Right hindlimb (tissue), 1 donor: Measurements from ENCODE around the gene SLC16A10.
"Not testable (repeated sequence)": the region's sequence is repeated elsewhere in the genome, so short reads cannot be mapped to it uniquely, and the experiment has no call there.

Experiments
- DNase-seq: peaks from one replicate; pipeline ENCODE4 v3.0.0-alpha.2; 2018

Gene SLC16A10

GRCh38 chr6:111189666-111190210 lies 102.4 kb downstream of the SLC16A10 start:
- not testable (repeated sequence) for DNase-seq

GRCh38 chr6:111190637-111191036 lies 103.3 kb downstream of the SLC16A10 start:
- no peak for DNase-seq

- not testable (repeated sequence) for DNase-seq
Measured at GRCh38 chr6:111191136-111191535, 103.8 kb downstream of the SLC16A10 start.

GRCh38 chr6:111192911-111193555 lies 105.7 kb downstream of the SLC16A10 start:
- no peak for DNase-seq

GRCh38 chr6:111195656-111196055 lies 108.4 kb downstream of the SLC16A10 start:
- no peak for DNase-seq

GRCh38 chr6:111198841-111199240 lies 111.5 kb downstream of the SLC16A10 start:
- DNase-seq, result no peak

- no peak for DNase-seq
Measured at GRCh38 chr6:111199935-111200334, 112.6 kb downstream of the SLC16A10 start.

- DNase-seq, result no peak
Measured at GRCh38 chr6:111200350-111201243, 113.3 kb downstream of the SLC16A10 start.

- DNase-seq, result no peak
Measured at GRCh38 chr6:111201244-111201554, 113.9 kb downstream of the SLC16A10 start.

- no peak for DNase-seq
Measured at GRCh38 chr6:111201764-111202163, 114.5 kb downstream of the SLC16A10 start.

GRCh38 chr6:111203539-111203938 lies 116.2 kb downstream of the SLC16A10 start:
- DNase-seq, result not testable (repeated sequence)

- DNase-seq, result no peak
Measured at GRCh38 chr6:111204305-111204704, 117.0 kb downstream of the SLC16A10 start.

- no peak for DNase-seq
Measured at GRCh38 chr6:111204881-111205280, 117.6 kb downstream of the SLC16A10 start.

GRCh38 chr6:111205502-111205901 lies 118.2 kb downstream of the SLC16A10 start:
- DNase-seq, result no peak

- no peak for DNase-seq
Measured at GRCh38 chr6:111207141-111207858, 120.0 kb downstream of the SLC16A10 start.

GRCh38 chr6:111208933-111209332 lies 121.6 kb downstream of the SLC16A10 start:
- DNase-seq, result no peak

GRCh38 chr6:111210194-111210728 lies 123.0 kb downstream of the SLC16A10 start:
- DNase-seq, result no peak

- no peak for DNase-seq
Measured at GRCh38 chr6:111211411-111212030, 124.2 kb downstream of the SLC16A10 start.

GRCh38 chr6:111212625-111213024 lies 125.3 kb downstream of the SLC16A10 start:
- no peak for DNase-seq

GRCh38 chr6:111215131-111215530 lies 127.8 kb downstream of the SLC16A10 start:
- DNase-seq, result no peak

- DNase-seq, result no peak
Measured at GRCh38 chr6:111219785-111220184, 132.5 kb downstream of the SLC16A10 start.

GRCh38 chr6:111220383-111221031 lies 133.2 kb downstream of the SLC16A10 start:
- DNase-seq, result no peak
